ENCODE measurements around the gene DPP9.
"Not testable (repeated sequence)": the region's sequence is repeated elsewhere in the genome, so short reads cannot be mapped to it uniquely, and the experiment has no call there.

The DPP9 gene

GRCh38 chr19:4723595-4724514, at the start of gene DPP9:
DPP9 (minus strand) TSS chr19:4723842; CDS start chr19:4719906, 3,936 bp downstream.
- DNase-seq (ENCODE audit: low read depth, low spot score), result peak; percentile 100

- DNase-seq (ENCODE audit: low read depth, low spot score), result no peak
Measured at GRCh38 chr19:4773047-4773640, 49.5 kb upstream of the DPP9 start.

GRCh38 chr19:4772566-4772965, 48.9 kb upstream of the DPP9 start:
- no peak for DNase-seq (ENCODE audit: low read depth, low spot score)

- peak; percentile 94 for DNase-seq (ENCODE audit: low read depth, low spot score)
Measured at GRCh38 chr19:4768934-4769777, 45.5 kb upstream of the DPP9 start.

- DNase-seq (ENCODE audit: low read depth, low spot score), result no peak
Measured at GRCh38 chr19:4764393-4764660, 40.7 kb upstream of the DPP9 start.

GRCh38 chr19:4763021-4763420, 39.4 kb upstream of the DPP9 start:
- DNase-seq (ENCODE audit: low read depth, low spot score), result no peak

- DNase-seq (ENCODE audit: low read depth, low spot score), result no peak
Measured at GRCh38 chr19:4760285-4760650, 36.6 kb upstream of the DPP9 start.

GRCh38 chr19:4759388-4760284, 36.0 kb upstream of the DPP9 start:
- DNase-seq (ENCODE audit: low read depth, low spot score), result peak; percentile 98

- DNase-seq (ENCODE audit: low read depth, low spot score), result no peak
Measured at GRCh38 chr19:4758659-4759058, 35.0 kb upstream of the DPP9 start.

- no peak for DNase-seq (ENCODE audit: low read depth, low spot score)
Measured at GRCh38 chr19:4758082-4758481, 34.4 kb upstream of the DPP9 start.

GRCh38 chr19:4755459-4755858, 31.8 kb upstream of the DPP9 start:
- DNase-seq (ENCODE audit: low read depth, low spot score), result no peak

- no peak for DNase-seq (ENCODE audit: low read depth, low spot score)
Measured at GRCh38 chr19:4754248-4754647, 30.6 kb upstream of the DPP9 start.

- DNase-seq (ENCODE audit: low read depth, low spot score), result no peak
Measured at GRCh38 chr19:4749870-4750590, 26.4 kb upstream of the DPP9 start.

- DNase-seq (ENCODE audit: low read depth, low spot score), result no peak
Measured at GRCh38 chr19:4748589-4748988, 24.9 kb upstream of the DPP9 start.

- no peak for DNase-seq (ENCODE audit: low read depth, low spot score)
Measured at GRCh38 chr19:4748185-4748584, 24.5 kb upstream of the DPP9 start.

GRCh38 chr19:4745986-4746385, 22.3 kb upstream of the DPP9 start:
- no peak for DNase-seq (ENCODE audit: low read depth, low spot score)

- DNase-seq (ENCODE audit: low read depth, low spot score), result not testable (repeated sequence)
Measured at GRCh38 chr19:4745175-4745574, 21.5 kb upstream of the DPP9 start.

GRCh38 chr19:4744451-4745174, 21.0 kb upstream of the DPP9 start:
- DNase-seq (ENCODE audit: low read depth, low spot score), result no peak

GRCh38 chr19:4742723-4743646, 19.3 kb upstream of the DPP9 start:
- DNase-seq (ENCODE audit: low read depth, low spot score), result no peak
